ENCODE results near the gene RHOBTB3.

DNA sequence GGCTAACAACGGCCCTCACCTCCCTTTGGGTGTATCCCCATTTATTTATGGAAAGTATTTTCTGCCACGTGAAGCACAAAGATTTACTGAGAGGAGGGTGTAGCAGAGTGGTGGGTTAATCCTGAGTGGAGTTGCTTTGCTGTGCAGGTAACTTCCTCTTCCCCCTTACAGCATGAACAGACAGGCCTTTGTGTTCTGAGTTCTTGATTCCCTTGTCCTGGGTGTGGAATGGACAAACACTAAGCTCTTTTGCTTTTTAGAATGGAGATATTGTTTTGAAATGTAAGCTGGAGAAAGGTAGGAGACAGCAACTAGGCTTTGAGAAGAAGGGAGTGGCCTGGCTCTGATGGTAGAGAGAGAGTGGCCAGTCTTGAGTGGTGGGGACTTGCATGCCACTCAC lies 108.5 kb downstream of the RHOBTB3 start:
- no peak for TF ChIP-seq POLR2A (IDR thresholded peaks at IDR 0.05)
- TF ChIP-seq, protein P1, sequence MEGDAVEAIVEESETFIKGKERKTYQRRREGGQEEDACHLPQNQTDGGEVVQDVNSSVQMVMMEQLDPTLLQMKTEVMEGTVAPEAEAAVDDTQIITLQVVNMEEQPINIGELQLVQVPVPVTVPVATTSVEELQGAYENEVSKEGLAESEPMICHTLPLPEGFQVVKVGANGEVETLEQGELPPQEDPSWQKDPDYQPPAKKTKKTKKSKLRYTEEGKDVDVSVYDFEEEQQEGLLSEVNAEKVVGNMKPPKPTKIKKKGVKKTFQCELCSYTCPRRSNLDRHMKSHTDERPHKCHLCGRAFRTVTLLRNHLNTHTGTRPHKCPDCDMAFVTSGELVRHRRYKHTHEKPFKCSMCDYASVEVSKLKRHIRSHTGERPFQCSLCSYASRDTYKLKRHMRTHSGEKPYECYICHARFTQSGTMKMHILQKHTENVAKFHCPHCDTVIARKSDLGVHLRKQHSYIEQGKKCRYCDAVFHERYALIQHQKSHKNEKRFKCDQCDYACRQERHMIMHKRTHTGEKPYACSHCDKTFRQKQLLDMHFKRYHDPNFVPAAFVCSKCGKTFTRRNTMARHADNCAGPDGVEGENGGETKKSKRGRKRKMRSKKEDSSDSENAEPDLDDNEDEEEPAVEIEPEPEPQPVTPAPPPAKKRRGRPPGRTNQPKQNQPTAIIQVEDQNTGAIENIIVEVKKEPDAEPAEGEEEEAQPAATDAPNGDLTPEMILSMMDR (IDR thresholded peaks at IDR 0.05): no peak
- no peak for TF ChIP-seq POLR2AphosphoS5 (IDR thresholded peaks at IDR 0.05)

Data from breast epithelium (tissue), 3 donors.